ENCODE measurements around the gene REP15. TPM values are rescaled to one million over a fixed set of nuclear protein-coding genes. Genes with fewer than 3 reads are reported as not detected.

REP15 gene
- total RNA-seq, 1 donor from 2014 or later, result 1.6 TPM

DNA sequence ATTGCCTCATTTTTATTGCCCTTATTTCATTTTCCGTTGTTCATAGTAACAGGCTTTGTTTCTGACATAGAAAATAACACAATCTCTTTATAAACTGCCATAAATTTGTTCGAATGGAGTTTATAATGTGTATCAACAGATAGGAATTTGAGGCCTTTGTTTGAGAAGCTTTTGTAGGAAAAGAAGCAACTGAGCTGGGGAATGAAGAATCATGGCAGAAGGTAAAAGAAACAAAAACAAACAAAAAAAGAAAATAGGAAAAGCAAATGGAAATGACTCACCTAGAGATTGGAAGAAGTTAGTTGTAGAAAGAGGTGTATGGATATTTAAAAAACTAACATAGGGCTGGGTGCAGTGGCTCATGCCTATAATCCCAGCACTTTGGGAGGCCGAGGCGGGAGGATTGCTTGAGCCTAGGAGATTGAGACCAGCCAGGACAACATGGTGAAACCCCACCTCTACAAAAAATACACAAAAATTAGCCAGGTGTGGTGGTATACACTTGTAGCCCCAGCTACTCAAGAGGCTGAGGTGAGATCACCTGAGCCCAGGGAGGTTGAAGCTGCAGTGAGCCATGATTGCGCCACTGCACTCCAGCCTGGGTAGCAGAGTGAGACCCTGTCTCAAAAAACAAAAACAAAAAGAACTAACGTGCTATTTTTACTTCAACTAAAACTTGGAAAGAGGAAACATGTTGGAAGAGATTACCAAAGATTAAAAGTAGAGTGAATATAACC lies 523 bp upstream of the REP15 start:
- Mint-ChIP-seq H3K36me3 (ENCODE audit: unreplicated experiment) (peaks cover 40% of the 10 kb centered on the region), H3K27me3 (ENCODE audit: unreplicated experiment) (no peaks in the 10 kb centered on the region), H3K27ac (ENCODE audit: unreplicated experiment) (no peak overlapping the region), H3K4me3 (ENCODE audit: unreplicated experiment) (no peak overlapping the region), H3K4me1 (ENCODE audit: unreplicated experiment) (no peaks in the 10 kb centered on the region), H3K9me3 (ENCODE audit: unreplicated experiment) (no peaks in the 10 kb centered on the region)
- TF ChIP-seq, protein P1, sequence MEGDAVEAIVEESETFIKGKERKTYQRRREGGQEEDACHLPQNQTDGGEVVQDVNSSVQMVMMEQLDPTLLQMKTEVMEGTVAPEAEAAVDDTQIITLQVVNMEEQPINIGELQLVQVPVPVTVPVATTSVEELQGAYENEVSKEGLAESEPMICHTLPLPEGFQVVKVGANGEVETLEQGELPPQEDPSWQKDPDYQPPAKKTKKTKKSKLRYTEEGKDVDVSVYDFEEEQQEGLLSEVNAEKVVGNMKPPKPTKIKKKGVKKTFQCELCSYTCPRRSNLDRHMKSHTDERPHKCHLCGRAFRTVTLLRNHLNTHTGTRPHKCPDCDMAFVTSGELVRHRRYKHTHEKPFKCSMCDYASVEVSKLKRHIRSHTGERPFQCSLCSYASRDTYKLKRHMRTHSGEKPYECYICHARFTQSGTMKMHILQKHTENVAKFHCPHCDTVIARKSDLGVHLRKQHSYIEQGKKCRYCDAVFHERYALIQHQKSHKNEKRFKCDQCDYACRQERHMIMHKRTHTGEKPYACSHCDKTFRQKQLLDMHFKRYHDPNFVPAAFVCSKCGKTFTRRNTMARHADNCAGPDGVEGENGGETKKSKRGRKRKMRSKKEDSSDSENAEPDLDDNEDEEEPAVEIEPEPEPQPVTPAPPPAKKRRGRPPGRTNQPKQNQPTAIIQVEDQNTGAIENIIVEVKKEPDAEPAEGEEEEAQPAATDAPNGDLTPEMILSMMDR (IDR thresholded peaks at IDR 0.05), result no peak
- no peak for DNase-seq (ENCODE audit: extremely low spot score, unreplicated experiment)

DNA sequence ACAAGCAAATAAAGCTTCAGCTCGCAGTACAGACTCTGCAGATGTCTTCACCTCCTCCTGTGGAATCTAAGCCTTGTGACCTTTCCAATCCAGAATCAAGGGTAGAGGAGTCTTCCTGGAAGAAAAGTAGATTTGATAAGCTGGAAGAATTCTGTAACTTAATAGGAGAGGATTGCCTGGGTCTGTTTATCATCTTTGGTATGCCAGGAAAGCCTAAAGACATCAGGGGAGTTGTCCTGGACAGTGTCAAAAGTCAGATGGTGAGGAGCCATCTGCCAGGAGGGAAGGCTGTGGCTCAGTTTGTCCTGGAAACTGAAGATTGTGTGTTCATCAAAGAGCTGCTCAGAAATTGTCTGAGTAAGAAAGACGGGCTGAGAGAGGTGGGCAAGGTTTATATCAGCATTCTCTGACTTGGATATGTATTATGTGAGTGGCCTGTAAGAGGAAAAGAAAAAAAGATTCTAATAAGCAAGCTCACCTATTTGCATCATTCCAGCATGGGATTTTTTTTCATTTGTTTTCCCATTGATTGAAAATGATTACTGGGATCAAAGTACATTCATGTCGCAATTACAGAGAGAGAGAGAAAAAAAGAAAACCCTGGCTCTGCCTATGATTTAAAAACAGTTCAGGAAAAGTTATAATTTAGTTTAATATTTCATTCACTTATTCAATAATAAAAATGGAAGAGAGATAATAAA lies 767 bp downstream of the REP15 start:
- H3K4me1 Mint-ChIP-seq (ENCODE audit: unreplicated experiment), result no peaks in the 10 kb centered on the region
- no peak overlapping the region for H3K4me3 Mint-ChIP-seq (ENCODE audit: unreplicated experiment)
- no peaks in the 10 kb centered on the region for H3K9me3 Mint-ChIP-seq (ENCODE audit: unreplicated experiment)
- DNase-seq (ENCODE audit: extremely low spot score, unreplicated experiment), result no peak
- peaks cover 31% of the 10 kb centered on the region for H3K36me3 Mint-ChIP-seq (ENCODE audit: unreplicated experiment)
- no peak overlapping the region for H3K27ac Mint-ChIP-seq (ENCODE audit: unreplicated experiment)
- H3K27me3 Mint-ChIP-seq (ENCODE audit: unreplicated experiment), result no peaks in the 10 kb centered on the region
- TF ChIP-seq, protein P1 (IDR thresholded peaks at IDR 0.05), result no peak

DNA sequence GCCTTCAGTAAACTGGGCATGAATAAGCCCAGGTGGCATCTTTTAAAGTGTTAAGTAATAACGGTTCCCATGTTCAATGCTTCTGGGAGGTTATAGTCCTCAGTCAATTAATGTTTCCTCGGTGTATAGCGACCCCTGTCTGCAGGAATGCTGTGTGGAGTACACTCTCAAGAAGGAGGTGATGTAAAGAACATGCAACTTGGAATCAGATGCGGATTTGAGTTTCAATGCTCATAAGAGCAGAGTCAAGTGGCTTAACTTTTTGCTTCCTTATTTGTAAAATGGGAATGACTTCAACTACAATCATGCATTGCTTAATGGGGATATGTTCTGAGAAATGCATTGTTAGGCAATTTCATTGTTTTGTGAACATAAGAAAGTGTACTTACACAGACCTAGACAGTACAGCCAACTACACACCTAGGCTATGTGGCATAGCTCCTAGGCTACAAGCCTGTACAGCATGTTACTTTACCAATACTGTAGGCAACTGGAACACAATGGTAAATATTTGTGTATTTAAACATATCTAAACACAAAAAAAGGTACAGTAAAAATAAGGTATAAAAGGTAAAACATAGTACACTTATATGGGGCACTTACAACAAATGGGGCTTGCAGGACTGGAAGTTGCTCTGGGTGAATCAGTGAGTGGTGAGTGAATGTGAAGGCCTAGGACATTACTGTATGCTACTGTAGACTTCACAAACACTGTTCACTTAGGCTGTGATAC lies 7.6 kb downstream of the REP15 start:
- H3K27me3 Mint-ChIP-seq (ENCODE audit: unreplicated experiment), result no peaks in the 10 kb centered on the region
- H3K4me3 Mint-ChIP-seq (ENCODE audit: unreplicated experiment), result no peak overlapping the region
- H3K27ac Mint-ChIP-seq (ENCODE audit: unreplicated experiment), result no peak overlapping the region
- H3K36me3 Mint-ChIP-seq (ENCODE audit: unreplicated experiment), result no peaks in the 10 kb centered on the region
- H3K9me3 Mint-ChIP-seq (ENCODE audit: unreplicated experiment), result no peaks in the 10 kb centered on the region
- TF ChIP-seq, protein P1 (IDR thresholded peaks at IDR 0.05), result peak; percentile 83
- peak; percentile 88 for DNase-seq (ENCODE audit: extremely low spot score, unreplicated experiment)
- peaks cover 3% of the 10 kb centered on the region for H3K4me1 Mint-ChIP-seq (ENCODE audit: unreplicated experiment)

DNA sequence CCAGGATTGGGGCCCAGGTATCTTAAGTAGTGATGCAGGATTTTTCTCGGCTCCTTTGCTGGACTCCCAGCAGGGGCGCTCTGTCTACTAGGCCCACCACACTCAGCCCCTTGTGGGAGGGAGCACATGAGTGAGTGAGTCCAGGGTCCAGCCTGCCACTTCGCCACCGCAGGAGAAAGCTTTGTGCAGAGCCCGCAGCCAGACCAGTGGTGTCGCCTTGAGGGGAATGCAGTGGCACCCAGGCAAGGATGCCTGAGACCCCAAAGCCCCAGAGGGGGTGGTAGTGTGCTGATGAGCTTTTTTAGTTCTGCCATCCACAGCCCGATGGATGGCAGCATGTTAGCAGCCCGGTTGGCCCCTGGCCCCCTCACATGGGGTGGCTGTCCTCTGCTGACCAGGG lies 9.0 kb downstream of the REP15 start:
- H3K27ac Mint-ChIP-seq (ENCODE audit: unreplicated experiment), result no peak overlapping the region
- no peaks in the 10 kb centered on the region for H3K36me3 Mint-ChIP-seq (ENCODE audit: unreplicated experiment)
- peaks cover 4% of the 10 kb centered on the region for H3K4me1 Mint-ChIP-seq (ENCODE audit: unreplicated experiment)
- no peaks in the 10 kb centered on the region for H3K27me3 Mint-ChIP-seq (ENCODE audit: unreplicated experiment)
- H3K4me3 Mint-ChIP-seq (ENCODE audit: unreplicated experiment), result no peak overlapping the region
- no peak for DNase-seq (ENCODE audit: extremely low spot score, unreplicated experiment)
- TF ChIP-seq, protein P1 (IDR thresholded peaks at IDR 0.05), result no peak
- no peaks in the 10 kb centered on the region for H3K9me3 Mint-ChIP-seq (ENCODE audit: unreplicated experiment)

DNA sequence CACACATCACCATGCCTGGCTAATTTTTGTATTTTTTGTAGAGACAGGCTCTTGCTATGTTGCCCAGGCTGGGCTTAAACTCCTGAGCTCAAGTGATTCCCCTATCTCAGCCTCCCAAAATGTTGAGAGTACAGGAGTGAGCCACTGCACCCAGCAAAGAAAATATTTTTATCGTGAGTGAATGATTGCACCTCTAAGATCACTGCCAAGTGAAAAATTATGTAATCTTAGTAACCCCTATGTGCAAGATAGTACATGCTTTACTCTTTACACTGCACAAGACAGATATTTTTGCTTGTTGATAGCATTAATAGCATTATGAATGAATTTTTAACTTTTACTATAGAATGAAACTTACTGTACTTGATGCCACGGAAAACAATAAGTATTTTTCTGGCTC lies 11.0 kb downstream of the REP15 start:
- TF ChIP-seq, protein P1 (IDR thresholded peaks at IDR 0.05), result no peak
- no peak overlapping the region for H3K4me3 Mint-ChIP-seq (ENCODE audit: unreplicated experiment)
- H3K27me3 Mint-ChIP-seq (ENCODE audit: unreplicated experiment), result no peaks in the 10 kb centered on the region
- H3K36me3 Mint-ChIP-seq (ENCODE audit: unreplicated experiment), result no peaks in the 10 kb centered on the region
- H3K27ac Mint-ChIP-seq (ENCODE audit: unreplicated experiment), result no peak overlapping the region
- H3K4me1 Mint-ChIP-seq (ENCODE audit: unreplicated experiment), result peaks cover 17% of the 10 kb centered on the region
- H3K9me3 Mint-ChIP-seq (ENCODE audit: unreplicated experiment), result no peaks in the 10 kb centered on the region
- no peak for DNase-seq (ENCODE audit: extremely low spot score, unreplicated experiment)
